ENCODE data around the gene SIGLEC1. TPM values are rescaled to one million over a fixed set of nuclear protein-coding genes. Genes with fewer than 3 reads are reported as not detected.

SIGLEC1 gene
- total and polyA plus RNA-seq, 10 of the 15 experiments (the other 5 are each of a cell fraction or from before 2014, with no cell fraction given) = 0.05 TPM; not detected in 9

- no peak within 1 kb of the TSS for H2AFZ ChIP-seq (ENCODE audit: control insufficient read depth, low read depth, low read length)
- no peaks in the 10 kb centered on the region for H3K79me2 ChIP-seq (ENCODE audit: control insufficient read depth, insufficient read depth, low read length)
- ATAC-seq = no peak
- no peak within 1 kb of the TSS for H3K9ac ChIP-seq (ENCODE audit: control insufficient read depth, insufficient read depth, low read length)
- no peak within 1 kb of the TSS for H3K4me2 ChIP-seq (ENCODE audit: control insufficient read depth, insufficient read depth)
- H3K27ac ChIP-seq (ENCODE audit: control insufficient read depth, insufficient read depth) = no peak within 1 kb of the TSS
- POLR2A ChIA-PET = no interaction called here
- BruUV-seq (replicated peaks) = no TSS peak
- H4K20me1 ChIP-seq (ENCODE audit: control insufficient read depth, insufficient read depth) = no peaks in the 10 kb centered on the region
- CTCF ChIA-PET = no interaction called here
- DNase-seq (ENCODE audit: low read depth, low spot score) = no peak
- H3K27me3 ChIP-seq (replicated peaks in 1 of 2; ENCODE audit: control insufficient read depth in 2 of 2, insufficient read depth in 2 of 2, low read length in 1 of 2) = peaks cover 1 to 4% of the 10 kb centered on the region in 2 experiments; a peak in 1 of 4 replicates
- H3K4me1 ChIP-seq (ENCODE audit: control insufficient read depth, insufficient read depth, low read length) = no peaks in the 10 kb centered on the region
- SMC1A ChIA-PET (ENCODE audit: uncharacterized antibody, unreplicated experiment) = no interaction called here
- TF ChIP-seq BHLHE40 (IDR thresholded peaks at IDR 0.05; ENCODE audit: borderline replicate concordance in 1 of 2, low read depth in 2 of 2, low read length in 1 of 2) (no peak), EP300 (IDR thresholded peaks at IDR 0.05; ENCODE audit: borderline replicate concordance in 1 of 2, control insufficient read depth in 1 of 2, low read depth in 2 of 2, low read length in 2 of 2) (no peak), SREBF1 (IDR thresholded peaks at IDR 0.05; ENCODE audit: low read length) (no peak), E2F4 (IDR thresholded peaks at IDR 0.05; ENCODE audit: low read depth, low read length) (no peak), ELK1 (IDR thresholded peaks at IDR 0.05; ENCODE audit: low read depth, low read length) (no peak), BRCA1 (IDR thresholded peaks at IDR 0.05; ENCODE audit: low read depth, low read length) (no peak), NFYA (IDR thresholded peaks at IDR 0.05; ENCODE audit: borderline replicate concordance, low read depth, low read length) (no peak), RELA (IDR thresholded peaks at IDR 0.05; ENCODE audit: borderline replicate concordance, partially characterized antibody) (no peak), ZBTB4 (CRISPR knock-in tag; IDR thresholded peaks at IDR 0.05) (no peak)
- WGBS (ENCODE audit: insufficient coverage, insufficient replicate concordance, low lambda C conversion rate, missing lambda C conversion rate) = 23% methylated on average over 30 of the region's 67 CpGs
- RAD21 ChIA-PET (ENCODE audit: unreplicated experiment) = no interaction called here
- intact Hi-C loops (cut with micrococcal nuclease; ENCODE audit: unreplicated experiment) (no loop called here), in situ Hi-C loops (cut with MboI) (no loop called here)
- H3K9me3 ChIP-seq (replicated peaks; ENCODE audit: control insufficient read depth, insufficient read depth, low read length) = no peaks in the 10 kb centered on the region
- no peak within 1 kb of the TSS for H3K4me3 ChIP-seq
- no peaks in the 10 kb centered on the region for H3K36me3 ChIP-seq (ENCODE audit: control insufficient read depth in 2 of 2, insufficient read depth in 2 of 2, low read length in 1 of 2)
- FAIRE-seq = no peak
These were observed 20.1 kb upstream of the SIGLEC1 start, which contains the start of gene HSPA12B for GRCh38 chr20:3732327-3733118. HSPA12B (plus strand) TSS chr20:3732685; CDS start chr20:3738675, 5,990 bp downstream.
